Neuronal stem cell (in vitro differentiated cells): ENCODE data around the gene C20orf144.
A peak's percentile ranks its signal among the peaks of the same experiment; 100 is the strongest.

ENCODE experiments used
- DNase-seq: peaks from one replicate; pipeline ENCODE4 v3.0.0-alpha.2; 2013; ENCODE audit warnings: low spot score
- H2AFZ ChIP-seq: one replicate; pipeline ENCODE4 v1.6.1; 2013; ENCODE audit warnings: mild to moderate bottlenecking, low read length, inconsistent platforms
- H2AK5ac ChIP-seq: 2 replicates; pipeline ENCODE4 v1.6.1; 2013; ENCODE audit warnings: low read depth, mild to moderate bottlenecking, inconsistent platforms, low read length, moderate library complexity, mixed read lengths
- H2BK120ac ChIP-seq: 2 replicates; pipeline ENCODE4 v1.6.1; 2013; ENCODE audit warnings: low read depth, mild to moderate bottlenecking, inconsistent platforms, low read length, moderate library complexity, mixed read lengths
- H2BK12ac ChIP-seq: one replicate; pipeline ENCODE4 v1.6.1; 2013; ENCODE audit warnings: low read length, inconsistent platforms
- H2BK15ac ChIP-seq: 2 replicates; pipeline ENCODE4 v1.6.1; 2013; ENCODE audit warnings: mild to moderate bottlenecking, low read length, inconsistent platforms, mixed read lengths
- H2BK5ac ChIP-seq: one replicate; pipeline ENCODE4 v1.6.1; 2013; ENCODE audit warnings: inconsistent platforms, mild to moderate bottlenecking, low read length, moderate library complexity
- H3K14ac ChIP-seq: one replicate; pipeline ENCODE4 v1.6.1; 2013; ENCODE audit warnings: low read length, inconsistent platforms
- H3K18ac ChIP-seq: 2 replicates; pipeline ENCODE4 v1.6.1; 2013; ENCODE audit warnings: low read length, inconsistent platforms
- H3K23ac ChIP-seq: 2 replicates; pipeline ENCODE4 v1.6.1; 2013; ENCODE audit warnings: low read depth, mild to moderate bottlenecking, mixed read lengths, low read length, inconsistent platforms; ENCODE audit not compliant: poor library complexity
- H3K27ac ChIP-seq: replicated peaks from 3 replicates; pipeline ENCODE4 v1.5.1; 2013; ENCODE audit warnings: low read length, inconsistent platforms
- H3K27me3 ChIP-seq, 3 experiments: 2 replicates each; pipeline ENCODE4 v1.6.1; 2013; ENCODE audit warnings: low read length in 3 of 3, mild to moderate bottlenecking in 2 of 3, inconsistent platforms in 1 of 3, low read depth in 1 of 3, mixed read lengths in 1 of 3, moderate library complexity in 1 of 3; ENCODE audit not compliant: control insufficient read depth in 3 of 3, insufficient read depth in 3 of 3
- H3K36me3 ChIP-seq, 2 donors: replicated peaks in 1 of 2; 2 replicates each; pipeline ENCODE4 v1.6.1; 2013; ENCODE audit warnings: low read length in 2 of 2; ENCODE audit not compliant: control insufficient read depth in 2 of 2, insufficient read depth in 2 of 2
- H3K4ac ChIP-seq: 2 replicates; pipeline ENCODE4 v1.6.1; 2013; ENCODE audit warnings: inconsistent platforms, mild to moderate bottlenecking, low read length, moderate library complexity
- H3K4me1 ChIP-seq, 2 donors: 1 replicate in 1 of 2; 2 replicates in 1 of 2; pipeline ENCODE4 v1.6.1; 2013; ENCODE audit warnings: low read length in 2 of 2, low read depth in 1 of 2; ENCODE audit not compliant: control insufficient read depth in 2 of 2, insufficient read depth in 1 of 2
- H3K4me2 ChIP-seq: one replicate; pipeline ENCODE4 v1.6.1; 2013; ENCODE audit warnings: mild to moderate bottlenecking, low read length, inconsistent platforms; ENCODE audit not compliant: insufficient read depth, poor library complexity, severe bottlenecking
- H3K4me3 ChIP-seq, 2 donors: 2 replicates each; pipeline ENCODE4 v1.5.1; 2013; ENCODE audit warnings: low read length in 2 of 2, mild to moderate bottlenecking in 2 of 2, inconsistent platforms in 1 of 2, moderate library complexity in 1 of 2
- H3K79me1 ChIP-seq: one replicate; pipeline ENCODE4 v1.6.1; 2013; ENCODE audit warnings: low read depth, mild to moderate bottlenecking, inconsistent platforms, low read length, moderate library complexity
- H3K9ac ChIP-seq: one replicate; pipeline ENCODE4 v1.6.1; 2013; ENCODE audit warnings: mild to moderate bottlenecking, low read depth, low read length, inconsistent platforms; ENCODE audit not compliant: poor library complexity
- H3K9me3 ChIP-seq, 2 donors: replicated peaks in 1 of 2; 2 replicates each; pipeline versions ENCODE3 to v1.6.1; 2013; ENCODE audit warnings: low read length in 2 of 2, mild to moderate bottlenecking in 2 of 2, inconsistent platforms in 1 of 2, low read depth in 1 of 2, mixed read lengths in 1 of 2, moderate library complexity in 1 of 2; ENCODE audit not compliant: control insufficient read depth in 2 of 2, insufficient read depth in 1 of 2
- H4K8ac ChIP-seq: one replicate; pipeline ENCODE4 v1.6.1; 2013; ENCODE audit warnings: low read depth, mild to moderate bottlenecking, inconsistent platforms, low read length, moderate library complexity
- H4K91ac ChIP-seq: one replicate; pipeline ENCODE4 v1.6.1; 2013; ENCODE audit warnings: low read length, low read depth, mild to moderate bottlenecking, inconsistent platforms; ENCODE audit not compliant: poor library complexity
- WGBS, 2 donors: extraction: QIAGEN DNeasy Blood & Tissue Kit; methylation state at CpG; one replicate each; pipeline ENCODE4 v1.1.7; 2013; ENCODE audit warnings: missing lambda C conversion rate in 2 of 2, mixed read lengths in 1 of 2; ENCODE audit not compliant: insufficient read length in 2 of 2, insufficient replicate concordance in 1 of 2; ENCODE audit errors: extremely low coverage in 2 of 2; 5-methylcytosine and 5-hydroxymethylcytosine counted together

The C20orf144 gene

DNA sequence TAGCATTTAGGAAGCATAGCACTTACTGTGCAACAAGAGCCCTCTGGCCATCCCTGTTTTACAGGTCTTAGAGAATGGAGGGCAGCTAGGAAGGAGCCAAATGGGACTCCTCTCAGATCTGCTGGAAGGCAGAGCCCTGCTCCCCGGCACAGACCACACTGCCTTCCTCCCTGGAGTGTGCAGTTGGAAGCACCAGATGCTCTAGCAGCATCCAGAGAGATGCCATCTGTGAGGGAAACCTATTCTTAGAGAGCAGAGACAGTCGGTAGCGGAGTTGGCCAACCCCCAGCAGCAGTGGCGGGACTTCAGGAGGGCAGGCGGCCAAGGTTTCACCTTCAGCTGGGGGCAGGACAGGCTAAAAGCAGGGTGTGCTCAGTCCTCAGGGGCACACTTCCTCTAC, 40.7 kb downstream of the C20orf144 start:
- H3K23ac ChIP-seq, result no peak overlapping the region
- WGBS, 2 donors, result no CpG with 5 or more reads among the region's 5 CpGs
- H3K27me3 ChIP-seq, result no peaks in the 10 kb centered on the region
- H2BK5ac ChIP-seq, result no peak overlapping the region
- H3K18ac ChIP-seq, result peak overlapping the region; percentile 59
- H3K36me3 ChIP-seq, result no peaks in the 10 kb centered on the region
- peak overlapping the region; percentile 83 for H2AK5ac ChIP-seq
- H3K27ac ChIP-seq, result no peak overlapping the region
- peaks cover 1 to 6% of the 10 kb centered on the region in 2 donors for H3K9me3 ChIP-seq
- H2AFZ ChIP-seq, result no peak overlapping the region
- no peak overlapping the region for H3K4me3 ChIP-seq
- H3K9ac ChIP-seq, result no peak overlapping the region
- peak overlapping the region; percentile 14 for H2BK15ac ChIP-seq
- no peak overlapping the region for H2BK120ac ChIP-seq
- H3K79me1 ChIP-seq, result no peaks in the 10 kb centered on the region
- no peak overlapping the region for H3K4ac ChIP-seq
- no peak overlapping the region for H4K8ac ChIP-seq
- peak overlapping the region; percentile 60 for H2BK12ac ChIP-seq
- no peak for DNase-seq
- no peaks in the 10 kb centered on the region for H3K4me1 ChIP-seq
- H3K14ac ChIP-seq, result no peak overlapping the region
- H3K4me2 ChIP-seq, result no peak overlapping the region
- peak overlapping the region; percentile 82 for H4K91ac ChIP-seq

DNA sequence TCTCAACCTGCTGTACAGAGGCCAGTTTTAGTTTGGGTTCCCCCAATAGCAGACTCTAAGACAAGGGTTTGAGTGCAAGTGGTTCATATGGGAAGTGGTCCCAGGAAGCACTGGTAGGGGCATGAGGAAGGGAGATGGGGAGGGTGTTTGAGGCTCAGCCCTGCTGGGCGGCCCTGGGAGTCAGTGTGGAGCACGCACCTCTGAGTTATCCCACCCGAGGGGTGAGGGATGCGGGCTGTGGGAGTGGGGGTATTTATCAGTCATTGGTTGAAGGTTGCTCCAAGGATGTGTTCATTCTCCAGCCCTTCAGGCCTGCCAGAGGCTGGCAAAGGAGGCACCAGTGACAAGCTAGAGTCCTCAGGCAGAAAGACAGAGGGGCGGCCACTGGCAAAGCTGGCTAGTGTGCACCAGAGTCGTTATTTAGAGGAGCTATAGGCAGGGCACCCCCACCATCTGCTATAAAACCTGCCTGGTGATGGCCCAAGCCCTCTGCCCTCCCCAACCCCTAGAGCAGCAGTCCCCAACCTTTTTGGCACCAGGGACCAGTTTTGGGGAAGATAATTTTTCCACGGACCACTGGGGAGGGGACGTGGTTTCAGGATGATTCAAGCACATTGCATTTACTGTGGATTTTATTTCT, 41.5 kb downstream of the C20orf144 start:
- H2AFZ ChIP-seq, result no peak overlapping the region
- no peak overlapping the region for H3K18ac ChIP-seq
- no peak overlapping the region for H3K4ac ChIP-seq
- no peak for DNase-seq
- H3K79me1 ChIP-seq, result no peaks in the 10 kb centered on the region
- H3K4me3 ChIP-seq, result no peak overlapping the region
- H4K8ac ChIP-seq, result no peak overlapping the region
- no CpG with 5 or more reads among the region's 8 CpGs for WGBS, 2 donors
- no peak overlapping the region for H4K91ac ChIP-seq
- H3K23ac ChIP-seq, result no peak overlapping the region
- H2AK5ac ChIP-seq, result no peak overlapping the region
- no peak overlapping the region for H2BK15ac ChIP-seq
- H3K4me2 ChIP-seq, result no peak overlapping the region
- H3K4me1 ChIP-seq, result no peaks in the 10 kb centered on the region
- H2BK12ac ChIP-seq, result no peak overlapping the region
- no peak overlapping the region for H2BK5ac ChIP-seq
- H3K36me3 ChIP-seq, result no peaks in the 10 kb centered on the region
- no peak overlapping the region for H3K9ac ChIP-seq
- peaks cover 0 to 1% of the 10 kb centered on the region in 2 donors for H3K9me3 ChIP-seq
- no peak overlapping the region for H3K27ac ChIP-seq
- H2BK120ac ChIP-seq, result no peak overlapping the region
- no peaks in the 10 kb centered on the region for H3K27me3 ChIP-seq
- H3K14ac ChIP-seq, result no peak overlapping the region

DNA sequence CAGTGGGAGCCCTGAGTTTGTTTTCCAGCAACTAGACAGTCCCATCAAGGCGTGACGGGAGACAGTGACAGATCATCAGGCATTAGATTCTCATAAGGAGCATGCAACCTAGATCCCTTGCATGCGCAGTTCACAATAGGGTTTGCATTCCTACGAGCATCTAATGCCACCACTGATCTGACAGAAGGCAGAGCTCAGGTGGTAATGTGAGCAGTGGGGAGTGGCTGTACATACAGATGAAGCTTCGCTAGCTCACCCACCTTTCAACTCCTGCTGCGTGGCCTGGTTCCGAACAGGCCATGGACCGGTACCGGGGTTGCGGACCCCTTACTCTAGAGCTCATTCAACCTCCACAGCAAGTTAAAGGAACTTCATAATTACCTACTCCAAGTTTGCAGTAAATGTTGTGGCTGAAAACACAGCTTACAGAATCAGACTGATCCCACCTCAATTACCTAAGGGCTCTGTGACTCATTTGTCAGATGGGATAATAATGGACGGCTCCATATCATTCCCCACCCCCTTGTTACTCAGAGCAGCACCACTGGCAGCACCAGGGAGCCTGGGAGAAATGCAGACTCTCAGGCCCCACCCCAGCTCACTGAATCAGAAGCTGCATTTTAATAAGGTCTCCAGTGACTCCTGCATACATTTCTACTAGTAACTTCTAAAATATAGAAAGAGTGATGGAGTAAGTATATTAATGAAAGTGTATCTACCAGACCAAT, 42.2 kb downstream of the C20orf144 start:
- no peaks in the 10 kb centered on the region for H3K36me3 ChIP-seq
- H3K9ac ChIP-seq, result no peak overlapping the region
- H3K4me3 ChIP-seq, result no peak overlapping the region
- WGBS, 2 donors, result no CpG with 5 or more reads among the region's 11 CpGs
- peaks cover 0 to 1% of the 10 kb centered on the region in 2 donors for H3K9me3 ChIP-seq
- no peaks in the 10 kb centered on the region for H3K4me1 ChIP-seq
- no peak overlapping the region for H2BK120ac ChIP-seq
- no peak overlapping the region for H2BK15ac ChIP-seq
- no peak overlapping the region for H4K91ac ChIP-seq
- H3K4me2 ChIP-seq, result no peak overlapping the region
- H3K23ac ChIP-seq, result no peak overlapping the region
- DNase-seq, result no peak
- no peak overlapping the region for H2BK12ac ChIP-seq
- H3K27ac ChIP-seq, result no peak overlapping the region
- no peak overlapping the region for H3K4ac ChIP-seq
- no peak overlapping the region for H2AK5ac ChIP-seq
- no peak overlapping the region for H4K8ac ChIP-seq
- no peak overlapping the region for H3K18ac ChIP-seq
- no peak overlapping the region for H2BK5ac ChIP-seq
- H2AFZ ChIP-seq, result no peak overlapping the region
- no peak overlapping the region for H3K14ac ChIP-seq
- no peaks in the 10 kb centered on the region for H3K79me1 ChIP-seq
- no peaks in the 10 kb centered on the region for H3K27me3 ChIP-seq

DNA sequence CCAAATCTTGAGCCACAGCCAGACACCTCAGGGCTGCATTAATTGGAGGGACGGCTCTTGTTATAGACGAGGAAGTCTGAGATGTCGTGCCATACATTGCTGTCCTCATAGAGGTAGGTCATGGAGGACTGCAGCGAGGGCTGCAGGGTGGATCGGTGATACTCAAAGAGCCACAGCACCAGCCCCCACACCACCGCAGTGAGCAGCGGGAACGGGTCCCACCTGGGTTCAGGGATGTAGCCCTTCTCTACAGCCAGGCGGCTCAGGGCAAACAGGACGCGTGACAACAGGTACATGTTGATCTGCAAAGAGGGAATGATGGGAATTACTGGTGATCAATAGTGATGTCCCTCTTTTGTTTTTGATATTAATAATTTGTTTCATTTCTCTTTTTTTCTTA, 45.5 kb downstream of the C20orf144 start:
- Histone ChIP-seq H3K4me2 (no peak overlapping the region), H3K14ac (no peak overlapping the region), H2BK5ac (no peak overlapping the region), H3K36me3 (no peaks in the 10 kb centered on the region), H2AK5ac (no peak overlapping the region), H3K18ac (peak overlapping the region; percentile 29), H3K9me3 (peaks cover 0 to 1% of the 10 kb centered on the region in 2 donors), H2BK12ac (no peak overlapping the region), H2BK120ac (no peak overlapping the region), H4K8ac (no peak overlapping the region), H3K79me1 (no peaks in the 10 kb centered on the region), H4K91ac (no peak overlapping the region), H3K23ac (peak overlapping the region; percentile 29), H2AFZ (peak overlapping the region; percentile 24), H3K4ac (no peak overlapping the region), H3K9ac (no peak overlapping the region), H3K27ac (no peak overlapping the region), H3K4me1 (no peaks in the 10 kb centered on the region), H2BK15ac (no peak overlapping the region), H3K4me3 (no peak overlapping the region), H3K27me3 (peaks cover 0 to 17% (median 0%) of the 10 kb centered on the region in 3 experiments)
- WGBS, 2 donors, result no CpG with 5 or more reads among the region's 11 CpGs
- no peak for DNase-seq
